HEK293 (cell line): Measurements from ENCODE around the gene PLB1.

Experiments used
- CTCF ChIP-seq: fragments of 450-650 bp; formaldehyde crosslinking; IDR thresholded peaks from 2 replicates; pipeline ENCODE4 v1.5.1; 2016; ENCODE audit warnings: missing biosample characterization, missing genetic modification characterization
- ZNF140 ChIP-seq: fragments of 450-650 bp; formaldehyde crosslinking; IDR thresholded peaks from 2 replicates; pipeline ENCODE4 v1.5.1; 2016; ENCODE audit warnings: missing biosample characterization, missing genetic modification characterization
- ZNF514 ChIP-seq: fragments of 450-650 bp; formaldehyde crosslinking; IDR thresholded peaks from 2 replicates; pipeline ENCODE4 v1.5.1; 2016; ENCODE audit warnings: missing biosample characterization, missing genetic modification characterization
- ZSCAN23 ChIP-seq: fragments of 450-650 bp; formaldehyde crosslinking; IDR thresholded peaks from 2 replicates; pipeline ENCODE4 v1.5.1; 2016; ENCODE audit warnings: missing biosample characterization, missing genetic modification characterization
- TF ChIP-seq, protein P1 (sequence below): fragments of 450-650 bp; IDR thresholded peaks from 2 replicates; pipeline ENCODE4 v1.5.1; 2018; ENCODE audit warnings: missing biosample characterization, missing genetic modification characterization
- TF ChIP-seq, protein P2 (sequence below): fragments of 450-650 bp; IDR thresholded peaks from 2 replicates; pipeline ENCODE4 v1.5.1; 2018; ENCODE audit warnings: missing biosample characterization, mild to moderate bottlenecking, missing genetic modification characterization

DNA sequence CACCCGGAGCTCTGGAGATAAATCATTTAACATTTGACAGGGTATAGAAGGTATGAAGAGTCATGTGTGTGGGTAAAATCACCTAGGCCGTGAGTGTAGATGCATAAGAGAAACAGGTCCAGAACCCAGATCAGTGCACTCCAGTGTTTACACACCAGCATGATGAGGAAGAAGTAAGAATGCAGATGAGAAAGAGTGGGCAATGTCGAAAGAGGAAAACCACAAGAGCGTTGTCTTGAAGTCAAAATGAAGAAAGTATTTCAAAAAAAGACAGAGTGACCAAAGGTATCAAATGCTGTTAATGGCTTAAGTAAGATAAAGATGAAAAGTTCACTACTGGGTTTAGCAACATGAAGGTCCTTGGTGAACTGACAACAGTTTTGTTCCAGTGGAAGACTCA is 32.0 kb upstream of the PLB1 start:
- no peak for TF ChIP-seq ZNF140 (tag by site-specific recombination)
- TF ChIP-seq CTCF (tag by site-specific recombination): no peak
- TF ChIP-seq, protein P1, sequence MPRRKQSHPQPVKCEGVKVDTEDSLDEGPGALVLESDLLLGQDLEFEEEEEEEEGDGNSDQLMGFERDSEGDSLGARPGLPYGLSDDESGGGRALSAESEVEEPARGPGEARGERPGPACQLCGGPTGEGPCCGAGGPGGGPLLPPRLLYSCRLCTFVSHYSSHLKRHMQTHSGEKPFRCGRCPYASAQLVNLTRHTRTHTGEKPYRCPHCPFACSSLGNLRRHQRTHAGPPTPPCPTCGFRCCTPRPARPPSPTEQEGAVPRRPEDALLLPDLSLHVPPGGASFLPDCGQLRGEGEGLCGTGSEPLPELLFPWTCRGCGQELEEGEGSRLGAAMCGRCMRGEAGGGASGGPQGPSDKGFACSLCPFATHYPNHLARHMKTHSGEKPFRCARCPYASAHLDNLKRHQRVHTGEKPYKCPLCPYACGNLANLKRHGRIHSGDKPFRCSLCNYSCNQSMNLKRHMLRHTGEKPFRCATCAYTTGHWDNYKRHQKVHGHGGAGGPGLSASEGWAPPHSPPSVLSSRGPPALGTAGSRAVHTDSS (tag by site-specific recombination): no peak
- TF ChIP-seq, protein P2, sequence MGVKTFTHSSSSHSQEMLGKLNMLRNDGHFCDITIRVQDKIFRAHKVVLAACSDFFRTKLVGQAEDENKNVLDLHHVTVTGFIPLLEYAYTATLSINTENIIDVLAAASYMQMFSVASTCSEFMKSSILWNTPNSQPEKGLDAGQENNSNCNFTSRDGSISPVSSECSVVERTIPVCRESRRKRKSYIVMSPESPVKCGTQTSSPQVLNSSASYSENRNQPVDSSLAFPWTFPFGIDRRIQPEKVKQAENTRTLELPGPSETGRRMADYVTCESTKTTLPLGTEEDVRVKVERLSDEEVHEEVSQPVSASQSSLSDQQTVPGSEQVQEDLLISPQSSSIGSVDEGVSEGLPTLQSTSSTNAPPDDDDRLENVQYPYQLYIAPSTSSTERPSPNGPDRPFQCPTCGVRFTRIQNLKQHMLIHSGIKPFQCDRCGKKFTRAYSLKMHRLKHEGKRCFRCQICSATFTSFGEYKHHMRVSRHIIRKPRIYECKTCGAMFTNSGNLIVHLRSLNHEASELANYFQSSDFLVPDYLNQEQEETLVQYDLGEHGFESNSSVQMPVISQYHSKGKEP (tag by site-specific recombination): no peak
- TF ChIP-seq ZNF514: no peak
- TF ChIP-seq ZSCAN23 (tag by site-specific recombination): no peak
